Stimulated activated CD4-positive, alpha-beta T cell treated with anti-CD3 and anti-CD28 coated beads, Interleukin-2, amount 100 ng/mL, for 24 hours (primary cell): ENCODE measurements around the gene PGLYRP2.

ENCODE experiments used
- DNase-seq, 2 donors: peaks; one replicate each; pipeline ENCODE4 v3.0.0-alpha.2; 2020

PGLYRP2 gene

DNA sequence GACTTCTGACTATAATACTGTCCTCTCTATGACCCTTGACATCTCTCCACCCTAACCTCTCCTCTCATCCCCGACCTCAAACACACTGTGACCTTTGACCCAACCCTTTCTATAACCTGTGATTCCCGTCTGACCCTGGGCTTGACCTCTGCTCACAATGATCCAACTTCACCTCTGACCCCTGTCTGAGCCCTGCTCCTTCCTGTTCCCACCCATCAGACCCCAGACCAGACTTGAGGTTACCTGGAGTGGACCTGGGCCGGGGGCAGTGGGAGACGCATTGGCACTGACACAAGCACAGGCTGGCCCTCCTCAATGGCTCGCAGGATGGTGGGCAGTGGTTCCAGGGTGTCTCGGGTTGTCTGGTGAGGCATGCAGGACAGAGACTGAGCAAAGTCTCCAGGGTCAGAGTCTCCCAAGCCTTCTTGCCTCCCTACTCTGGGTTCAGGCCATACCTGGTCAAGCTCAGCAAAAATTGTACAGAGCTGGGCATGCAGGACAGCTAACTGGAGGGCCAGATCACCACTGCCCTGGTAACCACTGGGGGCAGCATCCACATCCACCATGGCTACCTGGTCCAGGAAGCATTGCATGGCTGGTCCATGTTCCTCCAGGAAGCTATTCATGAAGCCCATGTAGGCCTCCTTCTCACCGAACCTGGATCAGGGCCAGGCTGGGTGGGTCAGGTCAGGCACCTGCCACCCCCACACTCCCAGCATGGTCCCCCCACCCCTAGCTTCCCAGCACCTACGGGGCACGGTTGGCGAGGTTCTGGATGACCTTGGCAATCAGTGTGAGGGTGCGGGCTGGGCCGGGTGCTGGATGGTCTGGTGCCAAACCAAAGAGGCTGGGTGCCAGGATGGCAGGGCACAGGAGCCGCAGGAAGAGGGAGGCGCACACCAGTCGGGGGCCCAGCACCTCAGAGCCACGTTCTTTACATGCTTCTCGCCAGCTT is 25.1 kb downstream of the PGLYRP2 start:
- no peak for DNase-seq

GRCh38 chr19:15453091-15453578 is 26.2 kb downstream of the PGLYRP2 start:
- no peak for DNase-seq

- peak in 1 of 2 donors; percentile 40 for DNase-seq
Observed at GRCh38 chr19:15452111-15453047, 26.9 kb downstream of the PGLYRP2 start.

DNA sequence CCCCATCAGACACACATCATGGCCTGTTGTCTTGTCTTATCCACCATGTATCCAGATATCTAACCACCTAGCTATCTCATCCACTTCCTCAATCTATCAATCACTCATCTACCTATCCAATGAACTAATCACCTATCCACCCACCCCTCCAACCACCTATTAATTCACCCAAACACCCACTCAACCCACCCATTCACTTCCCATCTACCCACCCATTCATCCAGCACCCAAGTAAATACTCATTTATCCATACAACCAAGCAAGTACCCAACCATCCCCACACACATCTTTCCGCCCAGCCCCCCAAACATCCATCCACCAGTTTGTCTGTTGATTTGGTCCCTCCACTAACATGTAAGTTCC is 28.8 kb downstream of the PGLYRP2 start:
- no peak for DNase-seq

GRCh38 chr19:15449620-15450527 is 29.4 kb downstream of the PGLYRP2 start, which contains the start of gene WIZ:
Gene WIZ, minus strand, starts transcription at chr19:15449956. Its CDS starts 1,649 bp downstream, at chr19:15448307.
- DNase-seq = peak; percentile 84 to 89

- DNase-seq = no peak
Observed at GRCh38 chr19:15448778-15449619, 30.3 kb downstream of the PGLYRP2 start.

DNA sequence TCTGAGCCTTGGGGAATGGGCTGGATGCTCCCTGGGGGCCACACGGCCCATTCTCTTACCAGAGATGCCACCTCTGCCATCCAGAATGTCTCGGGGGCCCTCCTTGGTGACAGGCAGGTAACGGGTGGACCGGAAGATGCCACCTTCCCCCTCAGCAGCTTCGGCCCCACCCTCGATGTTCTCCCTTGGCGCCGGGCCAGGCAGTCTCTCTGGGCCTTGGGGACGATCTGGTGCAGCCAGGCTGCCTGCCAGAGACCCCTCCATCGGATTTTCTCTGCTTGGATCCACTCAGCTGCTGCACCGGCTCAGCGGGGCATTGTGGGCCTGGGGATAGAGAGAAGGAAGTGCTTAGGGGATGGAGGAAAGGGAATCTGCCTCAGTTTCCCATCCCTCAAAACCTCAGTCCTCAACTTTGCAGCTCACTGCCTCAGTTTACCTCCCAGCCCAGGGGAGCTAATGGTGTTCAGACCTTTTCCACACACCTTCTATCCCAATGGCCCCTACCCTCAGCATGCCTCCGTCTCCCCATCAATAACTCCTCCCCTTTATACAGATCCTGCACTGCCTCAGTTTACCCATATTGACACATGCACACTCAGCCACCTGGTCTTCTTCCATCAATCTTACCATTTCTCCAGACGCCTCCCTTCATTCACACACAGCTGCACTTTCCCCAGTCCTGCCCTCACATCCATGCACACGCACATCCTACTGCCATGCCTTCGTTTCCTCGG is 31.1 kb downstream of the PGLYRP2 start:
- no peak for DNase-seq

DNA sequence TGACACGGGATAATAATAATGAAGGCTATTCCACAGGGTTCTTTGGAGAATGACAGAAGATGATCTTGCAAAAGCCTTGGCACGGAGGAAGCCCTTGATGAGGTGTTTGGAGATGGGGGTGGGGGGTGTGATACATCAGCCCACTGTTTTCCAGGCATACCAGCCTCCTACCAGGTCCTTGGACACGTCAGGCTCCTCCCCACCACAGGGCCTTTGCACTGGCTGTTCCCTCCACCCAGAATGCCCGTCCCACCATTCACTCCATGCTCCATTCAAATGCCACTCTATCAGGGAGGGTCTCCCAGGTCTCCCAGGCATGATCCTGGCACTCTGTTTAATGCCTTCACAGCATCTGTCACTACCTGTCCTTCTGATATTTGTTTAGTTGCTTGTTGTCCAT is 32.2 kb downstream of the PGLYRP2 start:
- no peak for DNase-seq

- DNase-seq = no peak
Observed at GRCh38 chr19:15445807-15446376, 33.4 kb downstream of the PGLYRP2 start.

- DNase-seq = no peak
Observed at GRCh38 chr19:15445227-15445605, 34.1 kb downstream of the PGLYRP2 start.

DNA sequence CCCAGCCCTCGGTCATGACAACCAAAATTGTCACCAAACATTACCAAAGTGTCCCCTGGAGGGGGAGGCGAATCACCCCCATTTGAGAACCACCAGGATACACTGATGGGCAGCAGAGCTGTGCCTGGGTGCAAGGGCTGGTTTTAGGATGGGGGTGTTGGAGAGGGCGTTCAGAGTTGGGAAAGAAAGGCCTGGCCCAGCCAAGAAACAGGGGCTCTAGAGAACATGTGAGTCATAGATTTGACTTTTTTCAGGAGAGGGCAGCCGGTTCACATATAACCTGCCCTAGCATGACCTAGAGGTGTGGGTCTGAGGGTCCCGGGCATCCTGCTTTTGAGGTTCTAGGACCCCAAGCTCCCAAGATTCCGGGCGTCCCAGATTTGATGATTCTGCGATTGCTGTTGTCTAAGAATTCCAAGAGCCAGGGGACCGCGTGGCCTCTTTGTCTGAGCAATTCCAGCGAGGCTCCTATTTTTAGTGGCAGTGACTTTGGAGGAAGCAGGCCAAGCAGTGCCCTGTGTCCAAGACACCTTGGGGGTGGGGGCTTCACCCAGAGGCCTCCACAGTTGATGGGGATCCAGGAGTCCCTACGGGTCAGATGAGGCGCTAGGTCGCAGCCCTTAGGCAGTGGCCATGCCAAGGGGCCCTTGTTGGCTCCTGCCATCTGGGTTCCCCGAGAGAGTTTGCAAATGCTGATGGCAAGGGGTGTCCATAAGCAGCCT is 34.6 kb downstream of the PGLYRP2 start:
- no peak for DNase-seq

GRCh38 chr19:15443838-15444237 is 35.5 kb downstream of the PGLYRP2 start:
- DNase-seq = no peak

- no peak for DNase-seq
Observed at GRCh38 chr19:15443325-15443724, 36.0 kb downstream of the PGLYRP2 start.

- DNase-seq = no peak
Observed at GRCh38 chr19:15442142-15442920, 37.0 kb downstream of the PGLYRP2 start.

- DNase-seq = no peak
Observed at GRCh38 chr19:15441317-15441716, 38.0 kb downstream of the PGLYRP2 start.

DNA sequence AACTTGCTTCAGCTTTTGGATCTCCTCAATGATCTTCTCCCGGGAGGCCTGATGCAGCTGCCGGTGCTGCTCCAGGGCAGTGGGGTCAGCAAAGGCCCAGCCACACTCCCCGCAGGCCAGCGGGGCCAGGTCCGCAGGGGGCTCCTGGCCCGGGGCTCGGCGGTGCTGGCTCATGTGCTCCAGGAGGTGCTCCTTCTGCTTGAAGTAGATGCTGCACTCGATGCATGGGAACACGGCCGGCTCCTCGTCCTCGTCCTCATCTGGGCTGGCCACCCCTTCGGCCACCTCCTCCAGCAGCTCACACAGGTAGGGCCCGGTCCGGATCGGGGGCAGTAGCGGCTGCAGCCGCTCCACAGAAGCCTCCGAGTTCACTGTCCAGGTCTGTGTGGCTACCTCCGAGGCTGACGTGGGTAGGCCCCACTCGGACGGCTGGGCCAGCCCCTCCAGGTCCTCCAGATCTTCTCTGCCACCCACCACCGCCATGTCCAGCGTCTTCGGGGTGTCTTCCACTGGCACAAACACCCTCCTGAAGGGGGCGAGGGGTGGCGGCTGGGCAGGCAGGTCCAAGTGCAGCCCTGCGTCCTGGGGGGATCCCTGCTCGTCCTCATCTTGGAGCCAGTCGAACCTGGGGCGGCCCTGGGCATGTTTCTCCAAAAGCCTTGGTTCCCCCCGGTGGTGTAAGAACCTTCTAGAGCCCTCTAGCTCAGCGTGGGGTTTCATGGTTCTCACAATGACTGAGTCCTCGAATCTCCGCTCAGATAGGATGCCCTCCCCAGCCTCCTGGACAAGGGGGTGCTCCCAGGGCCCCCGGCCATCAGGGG is 39.3 kb downstream of the PGLYRP2 start:
- DNase-seq = no peak

DNA sequence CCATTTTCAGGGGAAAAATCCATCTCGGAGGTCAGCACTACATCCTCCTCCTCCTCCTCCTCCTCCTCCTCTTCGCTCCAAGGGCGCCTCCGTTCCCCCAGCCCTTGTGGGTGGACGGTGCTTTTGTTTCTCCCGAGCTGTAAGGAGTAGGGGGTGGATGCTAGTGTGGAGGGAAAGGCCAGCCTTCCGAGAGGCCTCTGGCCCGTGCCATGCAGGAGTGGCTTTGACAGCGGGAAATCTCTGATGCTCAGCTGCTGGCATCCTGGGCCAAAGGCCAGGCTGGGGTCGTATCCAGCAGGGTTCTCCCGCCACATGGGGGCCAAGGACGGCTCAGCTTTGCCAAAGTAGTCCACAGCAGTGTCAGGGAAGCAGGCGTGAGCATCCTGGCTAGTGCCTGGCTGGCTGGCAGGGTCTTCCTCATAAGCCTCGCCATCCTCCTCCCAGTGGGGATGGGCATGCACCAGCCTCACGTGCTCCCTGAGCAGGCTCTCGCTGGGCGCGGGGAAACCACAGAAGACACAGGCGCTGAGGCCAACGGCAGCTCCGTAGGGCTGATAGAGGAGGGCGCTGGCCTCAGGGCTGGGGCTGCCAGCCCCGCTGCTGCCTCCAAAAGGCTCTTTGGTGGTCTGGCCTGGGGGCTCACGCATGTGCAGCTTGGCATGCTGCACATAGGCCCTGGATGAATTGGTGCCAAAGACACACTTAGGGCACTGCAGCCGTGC is 40.1 kb downstream of the PGLYRP2 start:
- no peak for DNase-seq
